WERI-Rb-1 (cell line): ENCODE measurements around the gene PYGB.
A peak's percentile ranks its signal among the peaks of the same experiment; 100 is the strongest.
"Not testable (repeated sequence)": the region's sequence is repeated elsewhere in the genome, so short reads cannot be mapped to it uniquely, and the experiment has no call there.

Experiments used
- DNase-seq: peaks from one replicate; pipeline ENCODE4 v3.0.0-alpha.2; 2020
- H3K27ac ChIP-seq: fragments of 250-450 bp; sonication (Bioruptor Pico); 2 replicates; pipeline ENCODE4 v1.5.1; 2020; ENCODE audit warnings: mild to moderate bottlenecking, moderate library complexity
- H3K27me3 ChIP-seq: fragments of 250-450 bp; sonication (Bioruptor Pico); 2 replicates; pipeline ENCODE4 v1.5.1; 2021; ENCODE audit warnings: mild to moderate bottlenecking, low read depth, moderate library complexity; ENCODE audit not compliant: insufficient read depth, severe bottlenecking
- H3K36me3 ChIP-seq: fragments of 250-450 bp; sonication (Bioruptor Pico); 2 replicates; pipeline ENCODE4 v1.5.1; 2020; ENCODE audit warnings: mild to moderate bottlenecking, moderate library complexity
- H3K4me3 ChIP-seq: 2 replicates; pipeline ENCODE4 v1.5.1; 2011; ENCODE audit warnings: low read depth, mild to moderate bottlenecking, control low read depth, low read length
- H3K9me3 ChIP-seq: fragments of 250-450 bp; sonication (Bioruptor Pico); 2 replicates; pipeline ENCODE4 v1.5.1; 2021; ENCODE audit warnings: mild to moderate bottlenecking, moderate library complexity; ENCODE audit not compliant: severe bottlenecking
- TF ChIP-seq, protein P1 (sequence below): IDR thresholded peaks from 2 replicates; pipeline ENCODE4 v1.5.1; 2011; ENCODE audit warnings: low read depth, mild to moderate bottlenecking, control low read depth, inconsistent platforms, low read length

The PYGB gene

DNA sequence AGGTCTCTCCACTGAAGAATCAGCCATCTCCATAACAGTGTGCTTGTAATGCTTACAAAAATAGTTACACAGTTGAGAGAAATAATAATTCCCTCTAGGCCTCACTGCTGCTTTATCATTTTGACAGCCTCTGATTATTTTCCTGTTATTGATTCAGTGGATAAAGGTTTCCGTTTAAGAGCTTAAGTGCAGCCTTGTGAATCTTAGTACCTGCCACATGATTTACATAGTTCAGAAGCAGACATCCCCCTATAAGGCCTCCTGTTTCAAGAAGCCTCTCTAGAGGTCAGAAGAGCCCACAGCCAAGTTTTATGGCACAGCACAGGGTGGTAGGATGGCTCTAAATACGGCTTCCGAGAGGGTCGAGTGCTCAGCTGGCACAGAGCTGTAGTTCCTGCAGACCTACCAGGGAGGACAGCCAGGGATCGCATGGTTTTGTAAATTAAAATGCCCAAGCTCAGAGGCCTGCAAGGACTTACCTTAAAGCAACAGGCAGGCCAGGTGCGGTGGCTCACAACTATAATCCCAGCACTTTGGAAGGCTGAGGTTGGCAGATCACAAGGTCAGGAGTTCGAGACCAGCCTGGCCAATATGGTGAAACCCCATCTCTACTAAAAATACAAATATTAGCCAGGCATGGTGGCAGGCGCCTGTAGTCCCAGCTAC is 17.6 kb upstream of the PYGB start:
- DNase-seq, result no peak
- TF ChIP-seq, protein P1, sequence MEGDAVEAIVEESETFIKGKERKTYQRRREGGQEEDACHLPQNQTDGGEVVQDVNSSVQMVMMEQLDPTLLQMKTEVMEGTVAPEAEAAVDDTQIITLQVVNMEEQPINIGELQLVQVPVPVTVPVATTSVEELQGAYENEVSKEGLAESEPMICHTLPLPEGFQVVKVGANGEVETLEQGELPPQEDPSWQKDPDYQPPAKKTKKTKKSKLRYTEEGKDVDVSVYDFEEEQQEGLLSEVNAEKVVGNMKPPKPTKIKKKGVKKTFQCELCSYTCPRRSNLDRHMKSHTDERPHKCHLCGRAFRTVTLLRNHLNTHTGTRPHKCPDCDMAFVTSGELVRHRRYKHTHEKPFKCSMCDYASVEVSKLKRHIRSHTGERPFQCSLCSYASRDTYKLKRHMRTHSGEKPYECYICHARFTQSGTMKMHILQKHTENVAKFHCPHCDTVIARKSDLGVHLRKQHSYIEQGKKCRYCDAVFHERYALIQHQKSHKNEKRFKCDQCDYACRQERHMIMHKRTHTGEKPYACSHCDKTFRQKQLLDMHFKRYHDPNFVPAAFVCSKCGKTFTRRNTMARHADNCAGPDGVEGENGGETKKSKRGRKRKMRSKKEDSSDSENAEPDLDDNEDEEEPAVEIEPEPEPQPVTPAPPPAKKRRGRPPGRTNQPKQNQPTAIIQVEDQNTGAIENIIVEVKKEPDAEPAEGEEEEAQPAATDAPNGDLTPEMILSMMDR, result no peak
- H3K27ac ChIP-seq, result no peak overlapping the region
- H3K4me3 ChIP-seq, result no peak overlapping the region
- H3K27me3 ChIP-seq, result no peaks in the 10 kb centered on the region
- peaks cover 4% of the 10 kb centered on the region; the same call in 1 of the 2 replicates for H3K36me3 ChIP-seq
- no peaks in the 10 kb centered on the region for H3K9me3 ChIP-seq

DNA sequence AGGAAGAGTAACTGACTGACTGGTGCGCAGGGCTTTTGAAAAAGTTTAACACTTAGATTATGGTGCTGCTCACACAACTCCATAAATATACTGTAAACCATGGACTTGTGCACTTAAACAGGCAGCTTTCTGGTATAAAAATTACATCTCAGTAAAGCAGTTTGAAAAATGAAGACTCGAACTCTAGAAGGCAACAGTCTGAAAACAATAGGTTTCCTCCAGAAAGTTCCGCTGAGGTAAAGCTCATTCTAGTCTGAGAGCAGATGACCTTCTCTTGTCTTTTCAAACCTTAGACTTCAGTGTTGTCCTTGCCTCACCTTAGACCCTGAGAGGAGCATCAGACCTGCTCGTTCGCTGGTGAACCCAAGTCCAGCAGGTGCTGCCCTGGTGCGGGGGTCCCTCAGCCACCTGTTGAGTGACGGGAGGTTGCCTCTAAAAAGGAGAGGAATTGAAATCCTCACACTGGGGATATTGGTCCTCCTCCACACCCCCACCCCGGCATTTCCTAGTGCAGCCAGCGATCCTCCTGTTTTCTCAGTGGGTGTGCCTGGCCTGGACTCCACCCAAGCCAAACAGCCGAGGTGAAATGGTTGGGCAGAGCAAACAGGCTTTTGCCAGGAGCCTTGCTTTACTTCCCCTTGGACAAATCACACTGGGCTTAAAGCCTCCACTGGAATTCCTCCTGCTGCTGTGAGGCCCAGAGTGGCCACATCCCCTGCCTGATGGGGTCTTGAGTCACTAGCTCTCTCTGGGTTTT is 14.7 kb upstream of the PYGB start:
- TF ChIP-seq, protein P1, result no peak
- Histone ChIP-seq H3K36me3 (no peaks in the 10 kb centered on the region), H3K4me3 (no peak overlapping the region), H3K27me3 (no peaks in the 10 kb centered on the region), H3K9me3 (no peaks in the 10 kb centered on the region), H3K27ac (peak overlapping the region; percentile 77)
- no peak for DNase-seq

DNA sequence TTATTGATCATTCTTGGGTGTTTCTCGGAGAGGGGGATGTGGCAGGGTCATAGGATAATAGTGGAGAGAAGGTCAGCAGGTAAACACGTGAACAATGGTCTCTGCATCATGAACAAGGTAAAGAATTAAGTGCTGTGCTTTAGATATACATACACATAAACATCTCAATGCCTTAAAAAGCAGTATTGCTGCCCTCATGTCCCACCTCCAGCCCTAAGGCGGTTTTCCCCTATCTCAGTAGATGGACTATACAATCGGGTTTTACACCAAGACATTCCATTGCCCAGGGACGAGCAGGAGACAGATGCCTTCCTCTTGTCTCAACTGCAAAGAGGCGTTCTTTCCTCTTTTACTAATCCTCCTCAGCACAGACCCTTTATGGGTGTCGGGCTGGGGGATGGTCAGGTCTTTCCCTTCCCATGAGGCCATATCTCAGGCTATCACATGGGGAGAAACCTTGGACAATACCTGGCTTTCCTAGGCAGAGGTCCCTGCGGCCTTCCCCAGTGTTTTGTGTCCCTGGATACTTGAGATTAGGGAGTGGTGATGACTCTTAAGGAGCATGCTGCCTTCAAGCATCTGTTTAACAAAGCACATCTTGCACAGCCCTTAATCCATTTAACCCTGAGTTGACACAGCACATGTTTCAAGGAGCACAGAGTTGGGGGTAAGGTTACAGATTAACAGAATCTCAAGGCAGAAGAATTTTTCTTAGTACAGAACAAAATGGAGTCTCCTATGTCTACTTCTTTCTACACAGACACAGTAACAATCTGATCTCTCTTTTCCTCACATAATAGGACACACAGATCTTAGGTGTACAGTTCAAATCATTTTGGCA is 13.7 kb upstream of the PYGB start:
- H3K27me3 ChIP-seq, H3K36me3 ChIP-seq, H3K4me3 ChIP-seq, H3K9me3 ChIP-seq: not testable (repeated sequence)
- peak overlapping the region; percentile 77 for H3K27ac ChIP-seq
- peak; percentile 67 for DNase-seq

DNA sequence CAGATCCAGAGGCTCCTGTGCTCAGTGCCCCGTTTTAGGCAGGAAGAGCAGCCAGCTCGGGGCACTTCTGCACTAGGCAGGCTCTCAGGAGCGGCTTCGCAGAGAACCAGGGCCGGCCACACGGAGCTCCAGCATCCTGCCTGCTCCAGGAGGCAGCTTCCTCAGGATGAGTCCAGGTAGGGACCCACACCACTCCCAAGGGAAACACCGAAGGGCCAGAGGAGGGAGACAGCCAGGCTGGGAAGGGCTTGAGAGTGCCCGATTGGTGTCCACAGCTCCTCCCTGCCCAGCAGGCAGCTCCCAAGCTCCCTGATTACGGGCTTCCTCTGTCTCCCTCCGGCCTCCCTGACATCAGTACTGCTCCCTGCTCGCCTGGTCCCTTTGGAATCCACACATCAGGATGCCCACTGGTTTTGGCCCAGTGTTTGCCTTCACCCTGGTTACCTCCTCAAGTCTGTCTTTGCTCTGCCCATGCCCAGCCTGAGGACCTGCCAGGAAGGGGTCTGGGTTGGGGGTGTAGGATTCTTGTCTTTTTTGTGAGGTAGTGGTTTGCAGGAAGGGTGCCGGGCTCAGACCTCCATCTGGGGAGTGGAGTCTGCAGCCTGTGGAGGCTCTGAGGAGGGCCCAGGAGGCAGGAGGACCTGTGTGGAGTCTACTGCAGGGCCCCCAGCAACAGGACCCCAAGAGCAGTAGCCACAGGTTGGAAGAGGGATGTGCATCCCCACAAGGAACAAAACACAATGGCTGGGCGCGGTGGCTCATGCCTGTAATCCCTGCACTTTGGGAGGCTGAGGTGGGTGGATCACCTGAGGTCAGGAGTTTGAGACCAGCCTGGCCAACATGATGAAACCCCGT is 11.2 kb upstream of the PYGB start:
- H3K36me3 ChIP-seq, result no peaks in the 10 kb centered on the region
- H3K4me3 ChIP-seq, result no peak overlapping the region
- no peak for DNase-seq
- TF ChIP-seq, protein P1, result no peak
- H3K9me3 ChIP-seq, result no peaks in the 10 kb centered on the region
- no peak overlapping the region; the same call in 1 of the 2 replicates for H3K27ac ChIP-seq
- H3K27me3 ChIP-seq, result no peaks in the 10 kb centered on the region

DNA sequence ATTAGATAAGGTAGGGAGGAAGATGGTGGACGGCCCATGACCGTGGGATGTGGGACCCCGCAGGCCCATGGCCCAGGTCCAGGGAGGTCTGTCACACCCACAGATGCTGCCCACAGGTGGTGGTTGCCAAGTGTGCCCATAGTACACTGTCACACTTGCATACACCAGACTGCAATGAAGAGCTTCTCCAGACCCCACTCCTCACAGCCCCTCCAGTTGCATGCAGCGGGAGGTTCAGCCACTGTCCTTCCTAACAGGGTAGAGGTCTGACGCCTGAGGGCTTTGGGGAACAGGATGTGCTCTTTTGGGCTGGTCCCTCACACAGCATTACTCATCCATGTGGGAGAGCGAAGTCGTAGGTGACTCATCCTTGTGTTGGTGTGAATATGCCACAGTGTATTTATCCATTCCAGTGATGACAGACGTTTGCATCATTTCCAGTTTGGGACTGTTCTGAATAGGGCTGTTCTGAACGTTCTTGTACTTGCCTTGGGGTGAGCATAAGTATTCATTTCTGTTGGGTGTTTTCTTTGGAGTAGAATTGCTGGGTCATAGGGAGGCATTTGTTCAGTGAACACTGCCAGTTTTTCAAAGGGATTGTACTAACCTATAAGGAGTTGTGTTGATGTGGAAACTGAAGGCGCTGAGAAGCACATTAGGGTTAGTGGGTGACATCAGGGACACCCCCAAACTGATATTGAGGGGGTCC is 10.1 kb upstream of the PYGB start:
- DNase-seq, result no peak
- H3K4me3 ChIP-seq, result no peak overlapping the region
- no peaks in the 10 kb centered on the region for H3K36me3 ChIP-seq
- TF ChIP-seq, protein P1, result no peak
- H3K27ac ChIP-seq, result no peak overlapping the region
- no peaks in the 10 kb centered on the region for H3K27me3 ChIP-seq
- no peaks in the 10 kb centered on the region for H3K9me3 ChIP-seq
